Fibroblast of skin of right quadriceps (primary cell): ENCODE results near the gene RFX5.

ENCODE experiments used
- DNase-seq: peaks from one replicate; pipeline ENCODE4 v3.0.0-alpha.2; 2013

The RFX5 gene

DNA sequence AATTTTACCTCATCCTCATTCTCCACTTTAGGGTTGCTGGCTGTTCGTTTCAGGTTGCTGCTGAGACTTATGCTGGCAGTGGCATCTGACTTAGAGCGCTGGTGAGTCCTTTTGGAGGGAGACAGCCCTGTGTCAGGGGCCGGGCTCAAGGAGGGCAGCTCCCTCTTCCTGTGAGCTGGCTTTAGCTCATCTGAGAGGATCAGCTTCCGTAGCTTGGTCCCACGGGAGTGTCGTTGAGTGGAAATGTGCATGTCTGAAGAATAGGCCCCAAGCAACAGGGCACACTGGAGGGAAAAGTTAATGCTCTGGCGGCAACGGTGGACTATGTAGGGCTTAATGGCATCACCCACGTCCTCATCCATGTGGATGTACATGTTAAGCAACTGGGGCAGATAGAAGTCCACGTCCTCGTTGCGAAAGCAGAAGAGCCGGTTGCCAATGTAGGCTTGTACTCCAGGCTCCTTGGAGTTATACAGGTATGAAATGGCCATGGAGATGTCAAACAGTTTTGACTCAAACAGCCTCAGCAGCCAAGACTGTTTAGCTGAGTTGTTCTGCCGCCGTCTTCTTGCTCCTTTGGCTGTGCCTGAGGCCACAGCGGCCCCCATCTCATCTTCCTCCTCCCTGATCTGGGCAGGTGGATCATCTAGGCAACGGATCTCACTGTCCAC, 31.4 kb downstream of the RFX5 start:
- DNase-seq, result no peak

DNA sequence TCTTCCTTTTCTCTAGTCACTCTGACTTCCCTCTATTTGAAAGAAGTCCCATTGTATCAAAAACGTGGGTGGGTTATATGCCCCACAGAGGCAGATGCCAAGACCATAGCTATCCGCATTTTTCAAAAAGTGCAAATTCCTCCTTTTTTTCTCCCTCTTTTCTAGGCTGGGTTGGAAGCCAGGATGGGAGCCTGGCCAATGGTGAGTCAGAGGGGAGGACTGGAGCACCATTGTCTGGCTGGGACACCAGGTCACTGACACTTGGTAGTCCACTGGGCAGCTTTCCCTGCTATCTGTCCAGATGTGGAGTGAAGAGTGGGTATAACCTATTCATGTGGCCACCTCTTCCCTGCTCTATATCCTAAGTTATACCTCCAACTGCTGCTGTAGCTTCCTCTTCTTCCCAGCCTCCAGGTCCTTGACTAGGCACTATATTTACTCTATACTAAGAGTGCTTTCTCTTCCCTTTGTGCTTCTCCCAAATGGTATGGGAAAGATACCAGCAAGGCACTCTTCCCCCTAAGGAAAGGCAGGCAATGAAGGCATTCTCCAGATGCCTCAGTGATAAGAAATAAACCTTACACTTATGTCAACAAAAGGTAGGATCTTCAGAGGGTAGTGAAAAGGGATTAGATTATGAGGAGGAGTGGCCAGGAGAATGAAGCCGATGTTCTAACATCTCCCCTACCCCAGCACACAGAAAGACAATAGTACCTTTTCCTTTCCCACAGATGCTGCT, 32.7 kb downstream of the RFX5 start:
- DNase-seq, result peak; percentile 63

GRCh38 chr1:151313501-151313900, 33.6 kb downstream of the RFX5 start:
- DNase-seq, result no peak

DNA sequence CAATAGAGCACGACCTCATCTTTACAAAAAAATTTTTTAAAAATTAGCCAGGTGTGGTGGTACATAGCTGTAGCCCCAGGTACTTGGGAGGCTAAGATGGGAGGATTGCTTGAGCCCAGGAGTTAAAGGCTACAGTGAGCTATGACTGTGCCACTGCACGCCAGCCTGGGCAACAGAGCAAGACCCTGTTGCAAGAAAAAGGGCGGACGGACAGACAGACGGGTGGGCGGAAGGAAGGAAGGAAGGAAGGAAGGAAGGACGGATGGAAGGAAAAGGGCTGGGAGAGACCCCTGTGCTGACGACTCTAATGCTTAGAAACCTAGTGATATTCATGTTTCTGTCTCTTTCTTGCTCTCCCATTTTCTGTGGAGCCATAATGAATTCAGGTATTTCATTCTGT, 34.2 kb downstream of the RFX5 start:
- no peak for DNase-seq

GRCh38 chr1:151312411-151312810, 34.6 kb downstream of the RFX5 start:
- DNase-seq, result peak; percentile 26

DNA sequence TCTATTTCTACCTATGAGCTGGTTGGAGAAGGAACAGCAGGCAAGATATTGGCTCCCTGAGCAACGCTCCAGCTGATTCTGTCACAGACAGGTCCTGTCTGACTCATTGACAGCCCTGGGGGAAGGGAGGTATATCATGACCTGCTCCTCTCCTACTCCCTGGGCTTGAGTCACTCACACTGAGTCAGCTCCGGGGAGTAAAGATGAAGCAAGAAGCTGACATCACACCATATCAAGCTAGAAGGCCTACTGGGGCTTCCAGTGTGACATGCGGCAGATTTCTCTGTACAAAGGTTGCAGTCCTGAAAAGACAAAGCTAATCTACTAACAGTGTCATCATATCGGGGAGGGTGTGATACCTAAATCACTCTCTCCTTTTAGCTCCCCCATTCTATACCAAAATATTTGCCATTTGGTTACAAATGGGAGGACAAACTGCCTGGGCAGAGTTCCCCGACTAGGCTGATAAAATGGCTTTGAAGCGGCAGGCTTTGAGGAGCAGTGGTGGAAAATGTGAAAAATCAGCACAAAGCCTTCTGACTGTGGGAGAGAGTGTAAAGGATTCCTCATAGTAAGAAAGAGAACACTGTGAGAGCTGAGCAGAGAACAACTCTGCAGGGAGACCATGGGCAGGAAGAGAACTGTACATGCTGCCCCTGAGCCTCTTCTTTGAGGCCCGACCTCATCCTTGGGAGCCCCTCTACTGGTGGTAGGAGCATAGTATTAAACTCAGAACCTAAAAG, 35.3 kb downstream of the RFX5 start:
- DNase-seq, result peak; percentile 99

- no peak for DNase-seq
Measured at GRCh38 chr1:151311011-151311410, 36.0 kb downstream of the RFX5 start.

DNA sequence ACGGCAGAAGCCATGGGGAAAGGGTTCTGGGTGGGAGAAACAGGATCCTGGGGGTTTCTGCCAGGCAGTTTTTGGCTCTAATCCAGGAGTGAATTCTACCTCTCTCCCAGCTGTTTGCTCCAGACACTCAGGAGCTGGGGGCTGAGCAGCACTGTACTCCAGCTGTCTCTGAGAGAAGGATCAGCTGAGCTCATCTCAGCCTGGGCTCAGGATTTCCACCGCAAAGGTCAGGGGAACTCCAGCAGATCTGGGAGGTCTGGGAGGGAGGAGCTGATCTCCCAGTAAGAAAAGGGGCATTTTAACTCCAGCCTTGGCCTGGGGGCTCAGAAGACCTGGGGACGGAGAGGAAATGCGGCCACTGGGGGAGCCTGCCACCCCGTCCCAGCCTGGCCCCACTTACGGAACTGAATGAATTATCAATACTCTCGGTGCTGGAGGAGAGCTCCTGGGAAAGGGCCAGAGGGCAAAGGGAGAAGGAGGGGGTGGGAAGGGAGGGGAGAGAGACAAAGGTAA, 37.2 kb downstream of the RFX5 start:
- DNase-seq, result peak; percentile 27

DNA sequence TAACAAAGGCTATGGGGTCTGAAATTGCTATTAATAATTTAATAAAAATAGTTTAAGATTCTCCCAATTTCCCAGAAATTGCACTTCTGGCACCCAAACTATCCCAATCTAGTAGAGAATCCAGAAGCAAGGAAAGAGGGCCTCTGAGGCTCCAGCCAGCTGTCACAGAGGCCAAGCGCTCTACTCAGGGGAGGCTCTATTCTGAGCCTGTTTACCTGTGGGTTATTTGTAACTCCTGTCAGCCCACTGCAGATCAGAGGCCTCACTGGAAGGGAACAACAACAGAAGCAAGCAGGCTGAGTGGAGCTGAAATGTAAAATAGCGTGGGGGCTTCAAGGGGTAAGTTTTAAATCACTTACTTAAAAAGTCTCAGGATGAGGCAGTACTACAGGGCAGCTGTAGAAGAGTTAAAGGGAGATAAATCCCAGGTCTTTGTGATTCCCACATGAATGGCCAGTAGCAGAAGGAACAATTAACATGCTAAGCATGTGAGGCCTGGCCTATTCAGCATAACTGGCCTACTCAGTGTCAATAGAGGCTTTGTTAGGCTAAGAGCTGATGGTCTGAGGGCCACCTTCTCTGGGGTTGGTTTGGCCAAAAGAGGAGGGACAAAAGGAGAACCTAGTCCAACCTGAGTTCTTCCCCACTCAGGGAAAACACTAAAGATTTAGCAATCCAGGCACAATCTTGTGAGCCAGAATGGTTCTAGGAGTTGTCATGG, 52.1 kb downstream of the RFX5 start:
- no peak for DNase-seq

- DNase-seq, result no peak
Measured at GRCh38 chr1:151293093-151293492, 54.0 kb downstream of the RFX5 start.

DNA sequence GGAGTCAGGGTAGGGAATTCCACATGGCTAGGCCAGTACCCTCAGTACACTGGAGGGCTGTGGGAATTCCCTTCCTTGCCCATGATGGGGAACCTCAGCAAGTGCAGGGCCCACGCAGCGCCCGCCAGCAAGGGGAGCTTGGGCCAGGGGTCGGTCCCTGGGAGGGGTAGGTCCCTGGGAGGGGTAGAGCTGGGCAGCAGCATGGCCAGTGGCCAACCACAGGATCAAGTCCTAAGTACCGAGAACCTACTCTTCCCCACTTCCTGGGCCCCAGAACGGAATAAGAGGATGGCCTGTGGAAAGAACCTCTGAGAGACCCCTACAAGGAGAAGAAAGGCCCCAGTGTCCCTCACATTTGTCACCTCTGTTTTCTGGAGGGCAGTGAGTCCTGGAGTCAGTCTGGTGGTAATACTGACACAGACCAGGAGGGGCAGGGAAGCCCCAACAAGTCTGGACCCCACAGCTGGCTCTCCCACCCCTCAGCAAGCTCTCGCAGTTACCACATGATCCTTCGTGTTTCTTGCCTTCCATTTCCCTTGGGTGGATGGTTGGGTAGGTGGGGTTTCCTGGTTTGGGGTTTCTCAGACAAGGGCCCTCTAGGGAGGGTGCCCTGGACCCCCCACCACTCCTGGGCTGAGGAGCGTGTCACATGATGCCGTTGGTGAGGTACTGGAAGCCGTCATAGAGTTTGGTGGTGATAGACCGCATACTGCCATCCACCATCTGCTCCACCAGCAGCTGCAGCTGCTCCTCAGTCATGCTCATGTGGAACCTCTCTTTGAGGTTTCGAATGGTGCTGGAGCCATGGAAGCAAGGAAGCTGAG, 54.6 kb downstream of the RFX5 start:
- DNase-seq, result no peak

DNA sequence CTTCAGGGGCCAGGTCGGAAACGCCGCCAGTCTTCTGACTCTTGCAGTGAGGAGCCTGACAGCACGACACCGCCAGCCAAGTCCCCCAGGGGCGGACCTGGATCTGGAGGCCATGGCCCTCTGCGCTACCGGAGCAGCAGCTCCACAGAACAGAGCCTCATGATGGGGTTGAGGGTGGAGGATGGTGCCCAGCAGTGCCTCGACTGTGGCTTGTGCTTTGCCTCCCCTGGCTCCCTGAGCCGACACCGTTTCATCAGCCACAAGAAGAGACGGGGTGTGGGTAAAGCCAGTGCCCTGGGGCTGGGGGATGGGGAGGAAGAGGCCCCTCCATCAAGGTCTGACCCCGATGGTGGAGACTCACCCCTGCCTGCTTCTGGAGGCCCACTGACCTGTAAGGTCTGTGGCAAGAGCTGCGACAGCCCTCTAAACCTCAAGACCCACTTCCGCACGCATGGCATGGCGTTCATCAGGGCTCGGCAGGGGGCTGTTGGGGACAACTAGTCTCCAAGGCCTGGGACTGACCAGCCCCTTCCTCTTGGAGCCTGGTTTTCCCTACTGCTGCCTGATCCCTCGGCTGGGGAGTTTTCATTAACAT, 56.2 kb downstream of the RFX5 start:
- no peak for DNase-seq
